Measurements from ENCODE around the gene MRPL55. TPM values are rescaled to one million over a fixed set of nuclear protein-coding genes. Genes with fewer than 3 reads are reported as not detected.

The MRPL55 gene
- total RNA-seq, 2 donors from 2014 or later = 33.0 to 60.7 TPM

DNA sequence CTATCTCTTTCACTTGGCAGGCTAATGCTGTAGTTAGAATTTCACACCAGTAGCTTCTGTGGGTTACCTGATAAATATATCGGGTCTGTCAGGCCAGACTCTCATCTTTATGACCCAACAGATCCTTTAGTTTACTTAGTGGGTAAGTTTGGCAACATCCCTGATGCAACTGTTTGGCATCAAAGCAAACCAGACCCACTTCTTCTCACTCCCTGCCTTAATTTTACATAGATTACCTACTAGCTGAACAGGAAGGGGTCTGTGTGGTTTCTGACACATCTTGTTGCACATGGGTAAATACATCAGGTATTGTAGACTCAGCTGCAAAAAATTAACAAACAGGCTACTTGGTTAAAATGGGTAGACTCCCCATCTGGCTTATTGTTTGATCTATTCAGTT is 27.8 kb upstream of the MRPL55 start:
- H3K4me3 ChIP-seq = no peak overlapping the region
- no peak overlapping the region for H3K9ac ChIP-seq (ENCODE audit: low read depth in 2 of 2, low read length in 2 of 2)
- H3K27me3 ChIP-seq = no peaks in the 10 kb centered on the region
- H3K9me3 ChIP-seq = no peaks in the 10 kb centered on the region
- intact Hi-C loops (cut with DNase I) = no loop called here
- no peak for TF ChIP-seq CTCF (IDR thresholded peaks at IDR 0.05)
- H3K4me1 ChIP-seq = peaks cover 5% of the 10 kb centered on the region
- no peak overlapping the region for H3K27ac ChIP-seq
- no peak for DNase-seq
- no peaks in the 10 kb centered on the region for H3K36me3 ChIP-seq

- no peak for DNase-seq
- no peaks in the 10 kb centered on the region for H3K36me3 ChIP-seq
- no peak overlapping the region for H3K27ac ChIP-seq
- intact Hi-C loops (cut with DNase I) = loop anchor here (5.0 kb wide), 1 partner anchor 38 kb away; no protein-coding TSS in a partner anchor
- TF ChIP-seq CTCF (IDR thresholded peaks at IDR 0.05) = no peak
- no peak overlapping the region for H3K4me3 ChIP-seq
- no peaks in the 10 kb centered on the region for H3K4me1 ChIP-seq
- no peak overlapping the region for H3K9ac ChIP-seq (ENCODE audit: low read depth in 2 of 2, low read length in 2 of 2)
- peaks cover 3% of the 10 kb centered on the region for H3K27me3 ChIP-seq
- no peaks in the 10 kb centered on the region for H3K9me3 ChIP-seq
These were observed 25.5 kb upstream of the MRPL55 start for GRCh38 chr1:228134591-228134990.

GRCh38 chr1:228131766-228132165 is 22.7 kb upstream of the MRPL55 start:
- no peak overlapping the region for H3K9ac ChIP-seq (ENCODE audit: low read depth in 2 of 2, low read length in 2 of 2)
- DNase-seq = no peak
- intact Hi-C loops (cut with DNase I) = loop anchor here (5.0 kb wide), 1 partner anchor 41 kb away; no protein-coding TSS in a partner anchor

DNA sequence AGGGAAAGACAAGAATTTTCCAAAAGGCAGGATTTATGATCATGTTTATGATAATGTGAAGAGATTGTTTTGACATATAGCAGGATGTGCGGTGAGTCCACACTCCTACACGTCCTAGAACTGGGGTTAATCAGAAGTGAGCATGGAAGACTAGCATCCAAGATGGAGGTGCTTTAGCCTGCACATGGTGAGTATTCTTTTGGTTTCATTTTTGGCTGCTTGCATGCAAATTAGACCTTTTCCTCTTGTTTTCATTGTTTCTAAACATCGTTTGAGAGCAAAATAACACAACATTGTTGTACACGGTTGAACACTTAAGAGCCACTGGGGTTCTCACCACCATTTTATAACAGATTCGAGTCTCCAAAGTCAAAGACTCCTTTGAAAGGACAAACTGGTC is 16.1 kb upstream of the MRPL55 start:
- Histone ChIP-seq H3K27me3 (peaks cover 1% of the 10 kb centered on the region), H3K9me3 (no peaks in the 10 kb centered on the region), H3K36me3 (no peaks in the 10 kb centered on the region), H3K4me3 (no peak overlapping the region), H3K27ac (no peak overlapping the region), H3K4me1 (no peaks in the 10 kb centered on the region), H3K9ac (ENCODE audit: low read depth in 2 of 2, low read length in 2 of 2) (no peak overlapping the region)
- TF ChIP-seq CTCF (IDR thresholded peaks at IDR 0.05) = no peak
- intact Hi-C loops (cut with DNase I) = no loop called here
- no peak for DNase-seq

More at GRCh38 chr1:228131766-228132165, 22.7 kb upstream of the MRPL55 start:
- Histone ChIP-seq H3K27ac (no peak overlapping the region), H3K4me1 (no peaks in the 10 kb centered on the region), H3K27me3 (peaks cover 3% of the 10 kb centered on the region), H3K9me3 (no peaks in the 10 kb centered on the region), H3K36me3 (no peaks in the 10 kb centered on the region), H3K4me3 (no peak overlapping the region)
- no peak for TF ChIP-seq CTCF (IDR thresholded peaks at IDR 0.05)

DNA sequence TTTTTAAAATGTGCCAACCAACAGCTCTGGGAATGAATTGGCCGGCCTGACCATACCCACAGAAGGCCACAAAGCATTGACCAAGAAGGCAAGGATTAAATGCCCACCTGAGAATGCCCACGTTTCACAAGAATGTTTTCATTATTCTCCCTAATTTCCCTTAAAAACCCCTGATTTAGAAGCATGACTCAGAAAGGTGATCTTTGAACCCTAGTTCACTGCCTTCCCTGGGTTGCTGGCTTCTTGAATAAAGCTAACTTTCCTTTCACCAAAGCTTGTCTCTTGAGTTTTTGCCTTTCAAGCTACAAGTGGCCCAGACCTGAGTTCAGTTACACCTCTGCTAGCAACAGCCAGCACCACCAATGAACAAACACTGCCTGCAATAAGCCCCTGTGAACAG is 14.4 kb upstream of the MRPL55 start:
- no peaks in the 10 kb centered on the region for H3K9me3 ChIP-seq
- no peak overlapping the region for H3K4me3 ChIP-seq
- no peaks in the 10 kb centered on the region for H3K36me3 ChIP-seq
- H3K27ac ChIP-seq = no peak overlapping the region
- H3K27me3 ChIP-seq = no peaks in the 10 kb centered on the region
- no peak overlapping the region for H3K9ac ChIP-seq (ENCODE audit: low read depth in 2 of 2, low read length in 2 of 2)
- TF ChIP-seq CTCF (IDR thresholded peaks at IDR 0.05) = no peak
- no peaks in the 10 kb centered on the region for H3K4me1 ChIP-seq
- intact Hi-C loops (cut with DNase I) = no loop called here
- no peak for DNase-seq

All from colonic mucosa (tissue), 4 donors.